Suprapubic skin (tissue), 4 donors: ENCODE data around the gene MED28. TPM values are rescaled to one million over a fixed set of nuclear protein-coding genes. Genes with fewer than 3 reads are reported as not detected.
"Not testable (repeated sequence)": the region's sequence is repeated elsewhere in the genome, so short reads cannot be mapped to it uniquely, and the experiment has no call there.

Source experiments
- DNase-seq, 2 donors: peaks; one replicate each; pipeline ENCODE4 v3.0.0-alpha.2; 2019; ENCODE audit warnings: low spot score in 2 of 2
- H3K27ac ChIP-seq: fragments of 200-600 bp; sonication (generic); one replicate; pipeline ENCODE4 v1.5.1; 2019
- H3K27me3 ChIP-seq: fragments of 200-600 bp; sonication (generic); one replicate; pipeline ENCODE4 v1.5.1; 2019
- H3K36me3 ChIP-seq: fragments of 200-600 bp; sonication (generic); one replicate; pipeline ENCODE4 v1.5.1; 2019
- H3K4me1 ChIP-seq: fragments of 200-600 bp; sonication (generic); one replicate; pipeline ENCODE4 v1.5.1; 2019
- H3K4me3 ChIP-seq: fragments of 200-600 bp; sonication (generic); one replicate; pipeline ENCODE4 v1.5.1; 2019; ENCODE audit warnings: mild to moderate bottlenecking
- H3K9me3 ChIP-seq: fragments of 200-600 bp; sonication (generic); one replicate; pipeline ENCODE4 v1.5.1; 2019
- CTCF ChIP-seq, 2 donors: fragments of 200-600 bp in 1 of 2; fragments of 450-650 bp in 1 of 2; sonication (generic) in 1 of 2; IDR thresholded peaks; one replicate each; pipeline ENCODE4 v1.5.1; 2016 to 2019; ENCODE audit warnings: antibody characterized with exemption in 2 of 2, mild to moderate bottlenecking in 1 of 2, moderate library complexity in 1 of 2
- EP300 ChIP-seq: sonication (generic); formaldehyde crosslinking; IDR thresholded peaks from one replicate; pipeline ENCODE4 v1.6.1; 2017; ENCODE audit warnings: antibody characterized with exemption
- POLR2A ChIP-seq, 2 donors: fragments of 450-650 bp; IDR thresholded peaks; one replicate each; pipeline ENCODE4 v1.6.1; 2017; ENCODE audit warnings: antibody characterized with exemption in 2 of 2, mild to moderate bottlenecking in 2 of 2, moderate library complexity in 2 of 2
- POLR2AphosphoS5 ChIP-seq, 3 donors: sonication (generic); formaldehyde crosslinking; IDR thresholded peaks; one replicate each; pipeline ENCODE4 v1.6.1; 2017; ENCODE audit warnings: antibody characterized with exemption in 3 of 3
- WGBS: methylation state at CpG from one replicate; pipeline ENCODE4 v1.1.5; 2018; 5-methylcytosine and 5-hydroxymethylcytosine counted together
- total RNA-seq, 4 donors: library from RNA; depleted of rRNA; stranded (reverse); fragments of >200 nt; gene quantifications; one replicate each; pipeline ENCODE4 v1.1.0, GENCODE V29; 2016

The MED28 gene
- total RNA-seq, 4 donors from 2014 or later = 12.4 to 22.2 (median 14.4) TPM

DNA sequence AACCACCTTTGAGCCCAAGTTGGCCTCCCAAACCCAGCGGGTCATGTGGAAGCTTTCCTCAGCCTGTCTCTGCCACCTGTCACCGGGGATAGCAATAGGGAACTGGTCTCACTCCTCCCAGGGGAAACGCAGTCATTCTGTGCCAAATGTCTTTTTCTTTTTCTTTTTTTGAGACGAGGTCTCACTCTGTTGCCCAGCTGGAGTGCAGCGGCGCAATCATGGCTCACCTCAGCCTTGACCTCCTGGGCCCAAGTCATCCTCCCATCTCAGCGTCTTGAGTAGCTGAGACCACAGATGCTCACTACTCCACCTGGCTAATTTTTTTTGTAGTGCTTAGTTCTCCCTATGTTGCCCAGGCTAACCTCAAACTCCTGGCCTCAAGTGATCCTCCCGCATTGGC lies 40.3 kb downstream of the MED28 start:
- TF ChIP-seq POLR2A (IDR thresholded peaks at IDR 0.05) (no peak), POLR2AphosphoS5 (IDR thresholded peaks at IDR 0.05) (no peak), EP300 (no peak), CTCF (IDR thresholded peaks at IDR 0.05) (no peak)
- Histone ChIP-seq H3K4me1 (no peaks in the 10 kb centered on the region), H3K9me3 (no peaks in the 10 kb centered on the region), H3K27ac (no peak overlapping the region), H3K4me3 (no peak overlapping the region), H3K36me3 (no peaks in the 10 kb centered on the region), H3K27me3 (no peaks in the 10 kb centered on the region)
- 80% methylated on average over 8 of the region's 8 CpGs for WGBS
- no peak for DNase-seq

GRCh38 chr4:17657090-17657489 lies 42.6 kb downstream of the MED28 start:
- no peaks in the 10 kb centered on the region for H3K9me3 ChIP-seq
- no peak for TF ChIP-seq POLR2AphosphoS5 (IDR thresholded peaks at IDR 0.05)
- TF ChIP-seq CTCF (IDR thresholded peaks at IDR 0.05) = no peak
- TF ChIP-seq EP300 = no peak
- TF ChIP-seq POLR2A (IDR thresholded peaks at IDR 0.05) = no peak
- no peaks in the 10 kb centered on the region for H3K4me1 ChIP-seq
- no peak overlapping the region for H3K27ac ChIP-seq
- DNase-seq = no peak
- no peaks in the 10 kb centered on the region for H3K27me3 ChIP-seq
- no peak overlapping the region for H3K4me3 ChIP-seq
- WGBS = 88% methylated on average over 1 of the region's 1 CpG
- H3K36me3 ChIP-seq = no peaks in the 10 kb centered on the region

- DNase-seq = no peak
- whole genome bisulfite sequencing = 77% methylated on average over 9 of the region's 9 CpGs
- Histone ChIP-seq H3K4me3 (no peak overlapping the region), H3K27ac (no peak overlapping the region), H3K27me3 (no peaks in the 10 kb centered on the region), H3K4me1 (no peaks in the 10 kb centered on the region), H3K9me3 (no peaks in the 10 kb centered on the region), H3K36me3 (no peaks in the 10 kb centered on the region)
- TF ChIP-seq POLR2AphosphoS5 (IDR thresholded peaks at IDR 0.05) (no peak), POLR2A (IDR thresholded peaks at IDR 0.05) (no peak), CTCF (IDR thresholded peaks at IDR 0.05) (no peak), EP300 (no peak)
Observed at GRCh38 chr4:17657849-17658248, 43.4 kb downstream of the MED28 start.

DNA sequence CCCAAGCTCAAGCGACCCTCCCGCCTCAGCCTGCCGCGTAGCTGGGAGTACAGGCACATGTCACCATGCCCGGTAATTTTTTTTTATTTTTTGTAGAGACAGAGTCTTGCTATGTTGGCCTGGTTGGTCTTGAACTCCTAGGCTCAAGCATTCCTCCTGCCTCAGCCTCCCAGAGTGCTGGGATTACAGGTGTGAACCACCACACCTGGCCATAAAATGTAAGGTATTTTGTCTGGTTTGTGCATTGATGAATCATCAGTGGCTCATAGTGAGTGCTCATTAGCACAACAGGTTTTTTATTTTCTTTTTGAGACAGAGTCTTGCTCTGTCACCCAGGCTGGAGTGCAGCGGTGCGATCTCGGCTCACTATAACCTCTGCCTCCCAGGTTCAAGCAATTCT lies 44.8 kb downstream of the MED28 start:
- WGBS = 97% methylated on average over 8 of the region's 8 CpGs
- not testable (repeated sequence) for H3K4me1 ChIP-seq, H3K27ac ChIP-seq, H3K9me3 ChIP-seq, H3K27me3 ChIP-seq, H3K36me3 ChIP-seq, H3K4me3 ChIP-seq
- peak in 1 of 2 donors; percentile 67 for DNase-seq

DNA sequence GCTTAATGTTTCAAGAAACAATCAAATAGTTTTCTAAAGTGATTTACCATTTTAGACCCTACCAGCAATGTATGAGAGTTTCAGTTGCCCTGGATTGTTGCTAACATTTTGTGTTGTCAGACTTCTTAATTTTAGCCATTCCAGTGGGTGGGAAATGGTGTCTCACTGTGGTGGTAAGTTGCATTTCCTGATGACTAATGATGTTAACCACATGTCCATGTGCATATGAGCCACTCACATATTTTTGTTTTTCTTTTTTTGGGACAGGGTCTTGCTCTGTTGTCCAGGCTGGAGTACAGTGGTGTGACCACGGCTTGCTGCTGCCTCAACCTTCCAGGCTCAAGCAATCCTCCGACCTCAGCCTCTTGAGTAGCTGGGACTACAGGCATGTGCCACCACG lies 48.3 kb downstream of the MED28 start:
- H3K27me3 ChIP-seq = no peaks in the 10 kb centered on the region
- no peaks in the 10 kb centered on the region for H3K36me3 ChIP-seq
- H3K4me1 ChIP-seq = no peaks in the 10 kb centered on the region
- TF ChIP-seq POLR2A (IDR thresholded peaks at IDR 0.05) = no peak
- no peak for TF ChIP-seq POLR2AphosphoS5 (IDR thresholded peaks at IDR 0.05)
- no peak for TF ChIP-seq EP300
- no peak for TF ChIP-seq CTCF (IDR thresholded peaks at IDR 0.05)
- no peak overlapping the region for H3K4me3 ChIP-seq
- H3K9me3 ChIP-seq = no peaks in the 10 kb centered on the region
- H3K27ac ChIP-seq = no peak overlapping the region
- WGBS = 93% methylated on average over 3 of the region's 3 CpGs
- no peak for DNase-seq

DNA sequence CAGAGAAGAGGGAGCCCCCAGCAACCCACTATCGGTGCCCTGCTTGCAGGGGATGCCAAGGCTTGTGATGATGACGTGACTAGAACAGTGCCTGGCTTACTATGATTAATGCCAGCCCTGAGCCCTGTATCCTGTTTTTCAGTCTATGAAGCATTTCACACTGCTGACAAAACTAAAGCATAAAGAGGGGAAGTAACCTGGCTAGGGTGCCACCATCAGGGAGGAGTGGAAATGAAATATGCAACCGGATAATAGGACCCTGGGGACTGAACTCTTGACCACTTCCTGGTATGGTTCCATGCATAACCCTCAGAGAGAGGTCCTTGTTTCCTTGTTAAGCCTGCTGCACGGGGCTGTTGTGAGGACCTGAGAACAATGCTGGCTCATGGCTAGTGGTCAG lies 50.3 kb downstream of the MED28 start:
- no peaks in the 10 kb centered on the region for H3K27me3 ChIP-seq
- 63% methylated on average over 4 of the region's 4 CpGs for WGBS
- no peak for DNase-seq

More for the DNA sequence above, 50.3 kb downstream of the MED28 start:
- no peak for TF ChIP-seq POLR2AphosphoS5 (IDR thresholded peaks at IDR 0.05)
- Histone ChIP-seq H3K4me3 (no peak overlapping the region), H3K36me3 (no peaks in the 10 kb centered on the region), H3K9me3 (no peaks in the 10 kb centered on the region), H3K27ac (no peak overlapping the region), H3K4me1 (no peaks in the 10 kb centered on the region)
